Measurements from ENCODE around the gene ZFR. TPM values are rescaled to one million over a fixed set of nuclear protein-coding genes. Genes with fewer than 3 reads are reported as not detected.
"Not testable (repeated sequence)": the region's sequence is repeated elsewhere in the genome, so short reads cannot be mapped to it uniquely, and the experiment has no call there.

ZFR gene
- total RNA-seq, 4 donors from 2014 or later = 76.4 to 98.4 (median 84.7) TPM

GRCh38 chr5:32462618-32463017 lies 18.1 kb upstream of the ZFR start:
- DNase-seq (ENCODE audit: low spot score) (no peak), ATAC-seq (ENCODE audit: low FRiP score) (no peak)
- TF ChIP-seq CTCF (IDR thresholded peaks at IDR 0.05) = no peak

GRCh38 chr5:32461441-32462120 lies 17.0 kb upstream of the ZFR start:
- DNase-seq (ENCODE audit: low spot score) (no peak), ATAC-seq (ENCODE audit: low FRiP score) (no peak)
- TF ChIP-seq CTCF (IDR thresholded peaks at IDR 0.05) = no peak

- ATAC-seq (ENCODE audit: low FRiP score) (no peak), DNase-seq (ENCODE audit: low spot score) (no peak)
- TF ChIP-seq CTCF (IDR thresholded peaks at IDR 0.05) = no peak
Observed at GRCh38 chr5:32460702-32461101, 16.2 kb upstream of the ZFR start.

GRCh38 chr5:32458880-32459495 lies 14.4 kb upstream of the ZFR start:
- ATAC-seq (ENCODE audit: low FRiP score) = no peak
- no peak for TF ChIP-seq CTCF (IDR thresholded peaks at IDR 0.05)
- DNase-seq (ENCODE audit: low spot score) = no peak

- no peak for ATAC-seq (ENCODE audit: low FRiP score)
- TF ChIP-seq CTCF (IDR thresholded peaks at IDR 0.05) = no peak
- no peak for DNase-seq (ENCODE audit: low spot score)
Observed at GRCh38 chr5:32455311-32455710, 10.8 kb upstream of the ZFR start.

GRCh38 chr5:32454821-32455220 lies 10.3 kb upstream of the ZFR start:
- no peak for TF ChIP-seq CTCF (IDR thresholded peaks at IDR 0.05)
- ATAC-seq (ENCODE audit: low FRiP score) (no peak), DNase-seq (ENCODE audit: low spot score) (no peak)

- ATAC-seq (ENCODE audit: low FRiP score) (no peak), DNase-seq (ENCODE audit: low spot score) (no peak)
- TF ChIP-seq CTCF (IDR thresholded peaks at IDR 0.05) = no peak
Observed at GRCh38 chr5:32453916-32454315, 9.4 kb upstream of the ZFR start.

GRCh38 chr5:32452316-32452715 lies 7.8 kb upstream of the ZFR start:
- ATAC-seq (ENCODE audit: low FRiP score); DNase-seq (ENCODE audit: low spot score): not testable (repeated sequence)

Measured in omental fat pad (tissue), 4 donors.